ENCODE data around the gene ERICH4.
A peak's percentile ranks its signal among the peaks of the same experiment; 100 is the strongest.
"Not testable (repeated sequence)": the region's sequence is repeated elsewhere in the genome, so short reads cannot be mapped to it uniquely, and the experiment has no call there.

The ERICH4 gene

DNA sequence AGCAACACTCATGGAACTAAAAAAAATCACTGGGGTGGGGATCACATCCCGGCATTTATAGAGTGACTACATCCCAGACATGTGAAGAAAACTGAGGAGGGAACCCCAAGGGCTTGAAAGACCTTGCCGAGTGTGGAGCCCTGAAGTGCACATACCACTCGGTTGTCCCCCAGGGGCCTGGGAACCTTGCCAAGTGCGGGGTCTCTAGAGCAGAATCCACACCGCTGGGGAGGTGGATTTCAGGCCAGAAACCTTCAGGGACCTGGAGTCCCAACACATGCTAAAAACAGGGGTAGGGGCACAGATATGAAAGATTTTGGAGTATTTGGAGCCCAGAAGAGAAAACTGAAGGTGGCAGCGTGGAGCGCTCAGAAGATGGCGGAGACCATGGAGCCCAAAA lies 35.2 kb downstream of the ERICH4 start:
- DNase-seq (ENCODE audit: low spot score): no peak

DNA sequence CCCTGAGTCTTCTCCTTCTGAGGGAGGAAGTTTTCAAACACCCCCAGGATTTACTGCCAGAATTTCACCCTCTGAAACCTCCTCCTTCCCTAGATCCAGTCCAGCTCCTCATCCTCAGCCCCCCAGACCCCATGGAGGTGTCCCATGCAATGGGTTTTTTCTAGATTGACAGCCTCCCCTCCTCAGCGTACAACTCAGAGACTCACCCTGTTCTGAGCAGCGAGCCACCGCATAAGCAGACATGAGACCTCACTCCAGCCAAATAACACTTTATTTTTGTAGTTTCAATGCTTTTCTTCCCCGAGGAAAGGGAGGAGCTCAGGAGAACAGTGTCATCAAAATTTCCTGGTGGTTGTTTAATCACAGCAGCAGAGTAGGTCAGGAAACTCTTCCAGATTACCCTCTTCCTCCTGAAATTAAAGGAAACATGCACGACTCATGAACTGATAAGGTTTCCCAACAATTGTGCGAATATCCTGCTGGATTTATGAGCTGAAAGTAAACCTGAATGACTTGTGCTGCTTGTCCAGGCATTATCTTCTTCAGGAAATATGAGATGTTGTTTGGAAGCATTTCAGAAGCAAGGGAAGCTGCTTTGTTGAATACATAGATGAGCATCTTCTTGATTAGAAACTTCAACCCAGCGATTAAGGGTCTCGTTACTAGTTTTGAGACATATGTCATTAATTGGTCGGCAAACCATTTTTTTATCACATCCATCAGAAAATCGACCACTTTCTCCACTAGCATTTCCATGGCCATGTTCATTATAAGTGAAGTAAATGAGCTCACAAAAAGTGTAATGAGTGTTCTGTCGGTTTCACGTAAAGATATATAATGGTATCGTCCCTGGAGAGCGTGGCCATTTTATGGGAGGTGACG lies 36.2 kb downstream of the ERICH4 start:
- no peak for DNase-seq (ENCODE audit: low spot score)

DNA sequence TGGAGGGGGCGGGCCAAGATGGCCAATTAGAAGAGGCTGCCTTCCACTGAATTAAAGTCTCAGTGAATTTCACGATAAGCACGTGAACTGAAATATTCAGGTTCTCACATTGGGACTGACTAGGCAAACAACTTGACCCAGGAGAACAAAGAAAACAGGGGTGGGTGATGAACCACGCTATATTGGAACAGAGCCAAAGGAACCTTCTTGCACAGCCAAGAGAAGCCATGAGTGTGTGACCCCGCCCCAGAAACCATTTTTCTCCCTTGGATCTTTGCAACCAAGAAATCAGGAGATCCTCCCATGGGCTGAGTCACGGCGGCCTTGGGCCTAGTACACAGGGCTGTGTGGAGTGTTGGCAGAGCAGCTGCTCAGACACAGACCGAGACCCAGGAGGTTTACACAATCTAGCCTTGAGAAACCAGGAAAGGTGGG lies 36.8 kb downstream of the ERICH4 start:
- DNase-seq (ENCODE audit: low spot score): peak; percentile 5

GRCh38 chr19:41480336-41480735 lies 37.4 kb downstream of the ERICH4 start:
- no peak for DNase-seq (ENCODE audit: low spot score)

GRCh38 chr19:41484822-41485221 lies 41.9 kb downstream of the ERICH4 start:
- DNase-seq (ENCODE audit: low spot score): no peak

- DNase-seq (ENCODE audit: low spot score): not testable (repeated sequence)
These were observed 44.0 kb downstream of the ERICH4 start for GRCh38 chr19:41486953-41487352.

GRCh38 chr19:41492843-41493242 lies 49.9 kb downstream of the ERICH4 start:
- no peak for DNase-seq (ENCODE audit: low spot score)

Small RNA genes lying within 50 kb of the gene (small RNA-seq; reads per million reads assigned to genes)
- 0 reads per million in 2 experiments for gene RF00017

All from SK-N-DZ (cell line).